K562 (cell line): ENCODE results near the gene SLC25A21. TPM values are rescaled to one million over a fixed set of nuclear protein-coding genes. Genes with fewer than 3 reads are reported as not detected.

Source experiments
- ATAC-seq: fragments of 200-7000 bp; cut with Tn5 transposase; 3 replicates; pipeline ENCODE4 v1.9.1; 2020; ENCODE audit warnings: moderate library complexity
- BruUV-seq: library from RNA; stranded (reverse); fragments of 400-500 nt; replicated peaks from 2 replicates; lab custom pipeline; 2021; lab: Mats Ljungman, UMichigan
- CTCF ChIA-PET: fragments of 300-600 bp; formaldehyde crosslinking; extraction: SDS; loops from one replicate; lab custom pipeline; 2021; ENCODE audit warnings: low intra/inter-chr PET ratio; lab: Yijun Ruan, JAX
- POLR2A ChIA-PET: fragments of 300-600, 350-650 bp; sonication (Branson Sonifier 250); formaldehyde crosslinking; extraction: SDS; loops from one replicate; lab custom pipeline; 2021; ENCODE audit warnings: antibody characterized with exemption, inconsistent platforms; lab: Yijun Ruan, JAX
- DNase-seq, 4 experiments: peaks; one replicate each; pipeline versions ENCODE4 v3.0.0 to v3.0.0-alpha.2; 2011 to 2018; ENCODE audit warnings: low spot score in 3 of 4, mixed read lengths in 3 of 4; ENCODE audit errors: extremely low read depth in 1 of 4
- FAIRE-seq: peaks from 2 replicates; lab custom pipeline; 2011; peaks lifted over from hg19 to GRCh38; lab: Jason Lieb, UNC
- H2AFZ ChIP-seq: 2 replicates; pipeline ENCODE4 v1.6.0; 2011; ENCODE audit warnings: low read depth, low read length, control low read depth, inconsistent platforms
- H3K27ac ChIP-seq: fragments of 200-600 bp; 3 replicates; pipeline ENCODE4 v1.8.0; 2011; ENCODE audit warnings: low read depth, mild to moderate bottlenecking, control low read depth, inconsistent platforms, low read length, moderate library complexity, mixed read lengths; ENCODE audit errors: extremely low read depth
- H3K27me3 ChIP-seq, 2 experiments: fragments of 300-600 bp in 1 of 2; 2 replicates in 1 of 2; 3 replicates in 1 of 2; pipeline versions ENCODE4 v1.6.0 to v1.8.0; 2011; ENCODE audit warnings: inconsistent platforms in 2 of 2, low read length in 2 of 2, mild to moderate bottlenecking in 1 of 2, mixed read lengths in 1 of 2, moderate library complexity in 1 of 2; ENCODE audit not compliant: control insufficient read depth in 2 of 2, insufficient read depth in 2 of 2
- H3K36me3 ChIP-seq: fragments of 300-600 bp; 3 replicates; pipeline ENCODE4 v1.8.0; 2011; ENCODE audit warnings: mild to moderate bottlenecking, low read length, inconsistent platforms; ENCODE audit not compliant: control insufficient read depth, insufficient read depth
- H3K4me1 ChIP-seq, 2 experiments: fragments of 200-600 bp in 1 of 2; replicated peaks in 1 of 2; 2 replicates in 1 of 2; 3 replicates in 1 of 2; pipeline versions ENCODE4 v1.5.1 to v1.8.0; 2011; ENCODE audit warnings: inconsistent platforms in 2 of 2, low read length in 2 of 2, mild to moderate bottlenecking in 1 of 2, mixed read lengths in 1 of 2, moderate library complexity in 1 of 2; ENCODE audit not compliant: control insufficient read depth in 2 of 2, insufficient read depth in 2 of 2
- H3K4me2 ChIP-seq: 2 replicates; pipeline ENCODE4 v1.6.1; 2011; ENCODE audit warnings: low read length, control low read depth, inconsistent platforms, mixed read lengths; ENCODE audit not compliant: insufficient read depth
- H3K4me3 ChIP-seq: fragments of 200-600 bp; sonication (generic), shearing (Covaris generic); 2 replicates; pipeline ENCODE4 v1.5.1; 2016; ENCODE audit warnings: control low read depth, inconsistent platforms
- H3K79me2 ChIP-seq: fragments of 200-600 bp; 3 replicates; pipeline ENCODE4 v1.8.0; 2011; ENCODE audit warnings: low read length, inconsistent platforms; ENCODE audit not compliant: control insufficient read depth, insufficient read depth
- H3K9ac ChIP-seq, 2 experiments: 2 replicates each; pipeline versions ENCODE4 v1.6.0 to v1.6.1; 2011; ENCODE audit warnings: low read depth in 2 of 2, low read length in 2 of 2, control low read depth in 1 of 2, inconsistent platforms in 1 of 2, mild to moderate bottlenecking in 1 of 2, mixed read lengths in 1 of 2; ENCODE audit not compliant: insufficient read depth in 1 of 2
- H3K9me1 ChIP-seq: one replicate; pipeline ENCODE4 v1.6.0; 2011; ENCODE audit warnings: inconsistent platforms, mild to moderate bottlenecking, low read length, moderate library complexity; ENCODE audit not compliant: control insufficient read depth, insufficient read depth
- H3K9me3 ChIP-seq: replicated peaks from 2 replicates; pipeline ENCODE4 v1.5.1; 2011; ENCODE audit warnings: low read depth, low read length, inconsistent platforms; ENCODE audit not compliant: control insufficient read depth, insufficient read depth
- H4K20me1 ChIP-seq: replicated peaks from 2 replicates; pipeline ENCODE4 v1.6.1; 2011; ENCODE audit warnings: low read length, inconsistent platforms, mixed read lengths; ENCODE audit not compliant: control insufficient read depth, insufficient read depth
- CBFB ChIP-seq: sonication (generic); formaldehyde crosslinking; IDR thresholded peaks from 2 replicates; pipeline ENCODE4 v1.4.0; 2020; ENCODE audit warnings: mild to moderate bottlenecking, missing genetic modification reagents
- CBX5 ChIP-seq: IDR thresholded peaks from 2 replicates; pipeline ENCODE4 v1.6.1; 2014; ENCODE audit warnings: low read depth, borderline replicate concordance
- CTCF ChIP-seq, 3 experiments: IDR thresholded peaks in 2 of 3; conservative IDR thresholded peaks in 1 of 3; 2 replicates each; pipeline ENCODE4 v1.5.1; 2011 to 2012; ENCODE audit warnings: low read length in 3 of 3, mild to moderate bottlenecking in 3 of 3, control low read depth in 2 of 3, improper control_type of control experiment in 1 of 3, inconsistent platforms in 1 of 3, low read depth in 1 of 3, mixed read lengths in 1 of 3, moderate library complexity in 1 of 3; ENCODE audit not compliant: insufficient read depth in 2 of 3
- DEAF1 ChIP-seq: fragments of 450-650 bp; formaldehyde crosslinking; IDR thresholded peaks from 2 replicates; pipeline ENCODE4 v1.4.0; 2020; ENCODE audit warnings: mild to moderate bottlenecking, moderate library complexity
- KDM1A ChIP-seq, 2 experiments: fragments of 450-650 bp; IDR thresholded peaks; 2 replicates each; pipeline ENCODE4 v1.6.1; 2016; ENCODE audit warnings: mild to moderate bottlenecking in 2 of 2
- LCOR ChIP-seq: sonication (generic); formaldehyde crosslinking; IDR thresholded peaks from 2 replicates; pipeline ENCODE4 v1.8.0; 2022; ENCODE audit warnings: mild to moderate bottlenecking, missing genetic modification reagents
- MCM7 ChIP-seq, 2 experiments: fragments of 450-650 bp; IDR thresholded peaks; 2 replicates each; pipeline ENCODE4 v1.6.1; 2016 to 2018
- POLR3G ChIP-seq: IDR thresholded peaks from 2 replicates; pipeline ENCODE4 v1.6.1; 2011; ENCODE audit not compliant: insufficient read length, insufficient replicate concordance; ENCODE audit errors: extremely low read depth
- PRDM10 ChIP-seq: fragments of 450-650 bp; IDR thresholded peaks from 2 replicates; pipeline ENCODE4 v1.6.1; 2018; ENCODE audit not compliant: partially characterized antibody
- SRSF9 ChIP-seq: fragments of 200-400 bp; formaldehyde crosslinking; IDR thresholded peaks from 2 replicates; pipeline ENCODE4 v1.6.1; 2017; ENCODE audit warnings: low read depth, low read length, borderline replicate concordance
- TARDBP ChIP-seq: fragments of 450-650 bp; IDR thresholded peaks from 2 replicates; pipeline ENCODE4 v1.6.1; 2016
- THAP12 ChIP-seq: fragments of 250-450 bp; sonication (Bioruptor Pico); IDR thresholded peaks from 2 replicates; pipeline ENCODE4 v1.9.0; 2021; ENCODE audit warnings: mild to moderate bottlenecking, inconsistent platforms
- ZNF347 ChIP-seq: fragments of 450-650 bp; formaldehyde crosslinking; IDR thresholded peaks from 2 replicates; pipeline ENCODE4 v1.4.0; 2020; ENCODE audit warnings: low read depth, mild to moderate bottlenecking, moderate library complexity
- ZNF436 ChIP-seq: fragments of 250-450, 450-650 bp; sonication (Bioruptor Pico); formaldehyde crosslinking; IDR thresholded peaks from 2 replicates; pipeline ENCODE4 v1.7.0; 2020; ENCODE audit warnings: mild to moderate bottlenecking
- WGBS: fragments of 100-300 bp; shearing (Covaris generic); methylation state at CpG from one replicate; pipeline ENCODE4 v1.1.6; 2016; ENCODE audit warnings: low coverage, mixed read lengths; ENCODE audit not compliant: insufficient coverage; ENCODE audit errors: missing lambda C conversion rate; 5-methylcytosine and 5-hydroxymethylcytosine counted together
- in situ Hi-C: fragments of 300-500 bp; cut with MboI; formaldehyde crosslinking; loops from 4 replicates; pipeline ENCODE4 v1.15.0; 2018; ENCODE audit warnings: inconsistent platforms, mixed read lengths
- intact Hi-C: fragments of 100-400 bp; cut with micrococcal nuclease; formaldehyde crosslinking; loops from 2 replicates; pipeline ENCODE4 v1.14.2; 2022
- polyA plus RNA-seq, 8 experiments: library from polyadenylated mRNA; depleted of rRNA in 4 of 8; stranded (reverse) in 5 of 8; unstranded in 3 of 8; fragments of >200 nt; fragmentation: Nextera tagmentation in 2 of 8; fragmentation: Illumina TruSeq in 1 of 8; extraction: Ambion mirVana in 2 of 8; extraction: Trizol in 1 of 8; gene quantifications; 2 replicates each; pipeline versions ENCODE4 v1.2.1 to v1.2.3, GENCODE V29; 2011 to 2014; ENCODE audit warnings: inconsistent platforms in 1 of 8, missing spikeins in 1 of 8
- total RNA-seq, 7 experiments: library from RNA; depleted of rRNA in 6 of 7; stranded (reverse); fragments of >200 nt in 6 of 7; fragmentation: Illumina TruSeq in 2 of 7; extraction: Trizol in 2 of 7; gene quantifications; 2 replicates each; pipeline versions ENCODE4 v1.2.1 to v1.2.3, GENCODE V29; 2011 to 2021; ENCODE audit warnings: low replicate concordance in 1 of 7

The SLC25A21 gene
- total and polyA plus RNA-seq, 9 of the 15 experiments (the other 6 are each of a cell fraction or from before 2014, with no cell fraction given): 15.2 to 46.7 (median 28.7) TPM

- in situ Hi-C loops: no loop called here
- Histone ChIP-seq H3K4me2 (no peak overlapping the region), H3K27me3 (no peaks in the 10 kb centered on the region), H3K4me1 (no peaks in the 10 kb centered on the region), H4K20me1 (no peaks in the 10 kb centered on the region), H3K9me3 (no peaks in the 10 kb centered on the region), H3K9ac (no peak overlapping the region), H3K79me2 (no peaks in the 10 kb centered on the region), H3K27ac (no peak overlapping the region), H2AFZ (no peak overlapping the region), H3K9me1 (no peaks in the 10 kb centered on the region), H3K36me3 (no peaks in the 10 kb centered on the region), H3K4me3 (no peak overlapping the region)
- no TSS peak for BruUV-seq
- WGBS: 83% methylated on average over 2 of the region's 2 CpGs
- intact Hi-C loops: no loop called here
- DNase-seq (no peak), ATAC-seq (no peak), FAIRE-seq (no peak)
- POLR2A ChIA-PET: interaction anchor here (0.8 kb wide), 1 partner anchor 37 kb away, joined by 3 read pairs; no protein-coding TSS in a partner anchor
- CTCF ChIA-PET: no interaction called here
- TF ChIP-seq PRDM10 (no peak), DEAF1 (no peak), ZNF347 (CRISPR knock-in tag) (no peak), TARDBP (no peak), KDM1A (IDR thresholded peaks at IDR 0.05) (no peak), CBFB (no peak), CTCF (IDR thresholded peaks at IDR 0.05 in 2 of 3, conservative IDR thresholded peaks at IDR 0.05 in 1 of 3; ENCODE audit: insufficient read depth in 2 of 3, low read depth in 1 of 3, low read length in 3 of 3) (no peak), MCM7 (IDR thresholded peaks at IDR 0.05) (no peak), ZNF436 (CRISPR knock-in tag) (no peak), LCOR (no peak), CBX5 (no peak), SRSF9 (no peak), THAP12 (CRISPR knock-in tag) (no peak), POLR3G (no peak)
Measured at GRCh38 chr14:37035401-37035800, 137.0 kb downstream of the SLC25A21 start.
